H1 (cell line): ENCODE results near the gene ZFYVE16. TPM values are rescaled to one million over a fixed set of nuclear protein-coding genes. Genes with fewer than 3 reads are reported as not detected.

Experiments
- RNF2 ChIP-seq: fragments of 200-900, 300-1000 bp; sonication (generic); IDR thresholded peaks from 2 replicates; pipeline ENCODE4 v1.7.1; 2016; ENCODE audit warnings: borderline replicate concordance, low read depth, mild to moderate bottlenecking, antibody characterized with exemption, low read length; ENCODE audit not compliant: poor library complexity, severe bottlenecking; ENCODE audit errors: missing control alignments
- polyA plus RNA-seq, 7 experiments: library from polyadenylated mRNA; depleted of rRNA in 3 of 7; stranded (reverse) in 5 of 7; unstranded in 2 of 7; fragments of >200 nt in 5 of 7; fragments of 200-250 nt in 2 of 7; gene quantifications; 1 replicate in 5 of 7; 2 replicates in 1 of 7; 4 replicates in 1 of 7; pipeline versions ENCODE4 v1.2.1 to v1.2.3, GENCODE V29; 2011 to 2013; ENCODE audit warnings: missing spikeins in 2 of 7, mixed read lengths in 2 of 7
- total RNA-seq: library from RNA; stranded (reverse); fragmentation: NEBNext Ultra II Directional; extraction: Animal tissue kit (Norgen Biotek cat#: 25700); gene quantifications from 2 replicates; pipeline ENCODE4 v1.2.1, GENCODE V29; 2021

Gene ZFYVE16
- total and polyA plus RNA-seq, 2 of the 8 experiments (the other 6 are each of a cell fraction or from before 2014, with no cell fraction given) = 3.6 to 24.2 TPM

GRCh38 chr5:80491296-80491695, 83.4 kb downstream of the ZFYVE16 start (continued):
- TF ChIP-seq RNF2 = no peak
